Tibial nerve (tissue), 4 donors: ENCODE data around the gene KRTAP24-1.

ENCODE experiments used
- EP300 ChIP-seq, 2 donors: sonication (generic); formaldehyde crosslinking; IDR thresholded peaks; one replicate each; pipeline ENCODE4 v1.6.1; 2017; ENCODE audit warnings: antibody characterized with exemption in 2 of 2, mild to moderate bottlenecking in 1 of 2
- POLR2A ChIP-seq, 2 donors: fragments of 450-650 bp; IDR thresholded peaks; one replicate each; pipeline ENCODE4 v1.6.1; 2017; ENCODE audit warnings: antibody characterized with exemption in 2 of 2, mild to moderate bottlenecking in 2 of 2, moderate library complexity in 2 of 2
- TF ChIP-seq, protein P1 (sequence below), 5 experiments: fragments of 200-600 bp in 3 of 5; fragments of 450-650 bp in 2 of 5; sonication (generic) in 3 of 5; IDR thresholded peaks; one replicate each; pipeline ENCODE4 v1.5.1; 2016 to 2019; ENCODE audit warnings: antibody characterized with exemption in 5 of 5, mild to moderate bottlenecking in 3 of 5, moderate library complexity in 2 of 5

- TF ChIP-seq, protein P1, sequence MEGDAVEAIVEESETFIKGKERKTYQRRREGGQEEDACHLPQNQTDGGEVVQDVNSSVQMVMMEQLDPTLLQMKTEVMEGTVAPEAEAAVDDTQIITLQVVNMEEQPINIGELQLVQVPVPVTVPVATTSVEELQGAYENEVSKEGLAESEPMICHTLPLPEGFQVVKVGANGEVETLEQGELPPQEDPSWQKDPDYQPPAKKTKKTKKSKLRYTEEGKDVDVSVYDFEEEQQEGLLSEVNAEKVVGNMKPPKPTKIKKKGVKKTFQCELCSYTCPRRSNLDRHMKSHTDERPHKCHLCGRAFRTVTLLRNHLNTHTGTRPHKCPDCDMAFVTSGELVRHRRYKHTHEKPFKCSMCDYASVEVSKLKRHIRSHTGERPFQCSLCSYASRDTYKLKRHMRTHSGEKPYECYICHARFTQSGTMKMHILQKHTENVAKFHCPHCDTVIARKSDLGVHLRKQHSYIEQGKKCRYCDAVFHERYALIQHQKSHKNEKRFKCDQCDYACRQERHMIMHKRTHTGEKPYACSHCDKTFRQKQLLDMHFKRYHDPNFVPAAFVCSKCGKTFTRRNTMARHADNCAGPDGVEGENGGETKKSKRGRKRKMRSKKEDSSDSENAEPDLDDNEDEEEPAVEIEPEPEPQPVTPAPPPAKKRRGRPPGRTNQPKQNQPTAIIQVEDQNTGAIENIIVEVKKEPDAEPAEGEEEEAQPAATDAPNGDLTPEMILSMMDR (IDR thresholded peaks at IDR 0.05) = no peak
- no peak for TF ChIP-seq POLR2A (IDR thresholded peaks at IDR 0.05)
- TF ChIP-seq EP300 (IDR thresholded peaks at IDR 0.05) = no peak
These were observed 50.7 kb downstream of the KRTAP24-1 start for GRCh38 chr21:30232011-30232410.
